H1 (cell line): ENCODE results near the gene PPP2R3A. TPM values are rescaled to one million over a fixed set of nuclear protein-coding genes. Genes with fewer than 3 reads are reported as not detected.

Experiments
- CTCF ChIA-PET: fragments of 300-600 bp; sonication (Branson Sonifier 250); formaldehyde crosslinking; loops from one replicate; lab custom pipeline; 2021; ENCODE audit not compliant: partially characterized antibody; lab: Charles Lee
- POLR2A ChIA-PET: fragments of 300-600 bp; sonication (Branson Sonifier 250); formaldehyde crosslinking; loops from one replicate; lab custom pipeline; 2021; ENCODE audit warnings: inconsistent platforms; ENCODE audit not compliant: partially characterized antibody; lab: Charles Lee
- DNase-seq, 2 experiments: peaks; one replicate each; pipeline versions ENCODE4 v3.0.0 to v3.0.0-alpha.2; 2010 to 2022; ENCODE audit warnings: low spot score in 2 of 2, low read depth in 1 of 2, mixed read lengths in 1 of 2
- FAIRE-seq: peaks from 2 replicates; lab custom pipeline; 2011; peaks lifted over from hg19 to GRCh38; lab: Jason Lieb, UNC
- H2AFZ ChIP-seq: 2 replicates; pipeline ENCODE4 v1.8.1; 2012; ENCODE audit warnings: low read length, inconsistent platforms
- H2AK5ac ChIP-seq: 2 replicates; pipeline ENCODE4 v1.6.1; 2013; ENCODE audit warnings: low read depth, low read length
- H2BK120ac ChIP-seq: replicated peaks from 2 replicates; pipeline ENCODE3; 2013; ENCODE audit warnings: low read depth, low read length, inconsistent platforms
- H2BK12ac ChIP-seq: 2 replicates; pipeline ENCODE4 v1.6.1; 2013; ENCODE audit warnings: low read depth, low read length
- H2BK15ac ChIP-seq: 2 replicates; pipeline ENCODE4 v1.6.1; 2013; ENCODE audit warnings: low read length
- H2BK20ac ChIP-seq: 2 replicates; pipeline ENCODE4 v1.6.1; 2013; ENCODE audit warnings: low read length
- H2BK5ac ChIP-seq: 2 replicates; pipeline ENCODE4 v1.6.1; 2013; ENCODE audit warnings: low read depth, low read length
- H3K14ac ChIP-seq: 2 replicates; pipeline ENCODE4 v1.6.1; 2013; ENCODE audit warnings: inconsistent platforms; ENCODE audit not compliant: insufficient read length
- H3K18ac ChIP-seq: 2 replicates; pipeline ENCODE4 v1.6.1; 2013; ENCODE audit warnings: low read length; ENCODE audit errors: extremely low read depth
- H3K23ac ChIP-seq: 2 replicates; pipeline ENCODE4 v1.6.1; 2013; ENCODE audit warnings: inconsistent platforms; ENCODE audit not compliant: insufficient read length
- H3K23me2 ChIP-seq: 2 replicates; pipeline ENCODE4 v1.6.1; 2013; ENCODE audit warnings: low read depth, low read length
- H3K27ac ChIP-seq: 2 replicates; pipeline ENCODE4 v1.6.1; 2011; ENCODE audit warnings: low read depth, low read length, inconsistent platforms
- H3K27me3 ChIP-seq, 4 experiments: replicated peaks in 1 of 4; 1 replicate in 1 of 4; 2 replicates in 3 of 4; pipeline versions ENCODE4 v1.6.1 to v1.8.1; 2011 to 2013; ENCODE audit warnings: low read length in 3 of 4, mild to moderate bottlenecking in 3 of 4, inconsistent platforms in 2 of 4, mixed read lengths in 2 of 4, moderate library complexity in 1 of 4; ENCODE audit not compliant: control insufficient read depth in 3 of 4, insufficient read depth in 3 of 4; ENCODE audit errors: extremely low read depth in 1 of 4
- H3K36me3 ChIP-seq, 4 experiments: 2 replicates each; pipeline versions ENCODE4 v1.6.1 to v1.8.1; 2011 to 2013; ENCODE audit warnings: mild to moderate bottlenecking in 4 of 4, low read length in 3 of 4, moderate library complexity in 2 of 4, control low read depth in 1 of 4, inconsistent platforms in 1 of 4; ENCODE audit not compliant: insufficient read depth in 4 of 4, control insufficient read depth in 2 of 4
- H3K4ac ChIP-seq: replicated peaks from 2 replicates; pipeline ENCODE3; 2013; ENCODE audit warnings: low read length, low read depth, mixed read lengths, inconsistent platforms; ENCODE audit not compliant: insufficient read length
- H3K4me1 ChIP-seq, 4 experiments: replicated peaks in 1 of 4; 1 replicate in 1 of 4; 2 replicates in 3 of 4; pipeline versions ENCODE4 v1.6.1 to v1.8.1; 2011 to 2013; ENCODE audit warnings: low read length in 3 of 4, inconsistent platforms in 2 of 4, mixed read lengths in 1 of 4; ENCODE audit not compliant: insufficient read depth in 4 of 4, control insufficient read depth in 3 of 4
- H3K4me2 ChIP-seq, 2 experiments: 2 replicates each; pipeline versions ENCODE4 v1.6.1 to v1.8.1; 2011 to 2013; ENCODE audit warnings: low read depth in 2 of 2, low read length in 2 of 2, control low read depth in 1 of 2, inconsistent platforms in 1 of 2, mild to moderate bottlenecking in 1 of 2; ENCODE audit not compliant: insufficient read depth in 1 of 2
- H3K4me3 ChIP-seq, 4 experiments: fragments of 200-600, 300-600 bp in 1 of 4; sonication (generic), shearing (Covaris generic), sonication (Bioruptor Twin) in 1 of 4; 2 replicates each; pipeline versions ENCODE4 v1.5.1 to v1.8.1; 2011 to 2016; ENCODE audit warnings: low read length in 4 of 4, low read depth in 3 of 4, control low read depth in 2 of 4, inconsistent platforms in 2 of 4, mild to moderate bottlenecking in 2 of 4, mixed read lengths in 1 of 4, moderate library complexity in 1 of 4; ENCODE audit not compliant: insufficient read depth in 2 of 4; ENCODE audit errors: extremely low read depth in 1 of 4
- H3K56ac ChIP-seq: replicated peaks from 2 replicates; pipeline ENCODE3; 2013; ENCODE audit warnings: low read depth, mild to moderate bottlenecking, mixed read lengths, low read length, inconsistent platforms; ENCODE audit not compliant: insufficient read length
- H3K79me1 ChIP-seq: 2 replicates; pipeline ENCODE4 v1.6.1; 2013; ENCODE audit warnings: low read depth, low read length, control low read depth
- H3K79me2 ChIP-seq, 2 experiments: 2 replicates each; pipeline versions ENCODE4 v1.6.1 to v1.8.1; 2012 to 2013; ENCODE audit warnings: low read length in 2 of 2, mild to moderate bottlenecking in 2 of 2, inconsistent platforms in 1 of 2; ENCODE audit not compliant: insufficient read depth in 2 of 2, control insufficient read depth in 1 of 2
- H3K9ac ChIP-seq, 4 experiments: replicated peaks in 1 of 4; 1 replicate in 1 of 4; 2 replicates in 3 of 4; pipeline versions ENCODE4 v1.6.1 to v1.8.1; 2011 to 2013; ENCODE audit warnings: low read depth in 3 of 4, low read length in 3 of 4, control low read depth in 2 of 4, mild to moderate bottlenecking in 2 of 4, moderate library complexity in 2 of 4, inconsistent platforms in 1 of 4; ENCODE audit errors: extremely low read depth in 1 of 4
- H3K9me3 ChIP-seq, 2 experiments: 2 replicates each; pipeline versions ENCODE4 v1.6.1 to v1.8.1; 2012 to 2013; ENCODE audit warnings: mild to moderate bottlenecking in 2 of 2, moderate library complexity in 2 of 2, control low read depth in 1 of 2, inconsistent platforms in 1 of 2, low read depth in 1 of 2, low read length in 1 of 2, mixed read lengths in 1 of 2; ENCODE audit not compliant: insufficient read depth in 2 of 2
- H4K20me1 ChIP-seq, 2 experiments: replicated peaks in 1 of 2; 2 replicates each; pipeline versions ENCODE3 to v1.8.1; 2011 to 2013; ENCODE audit warnings: inconsistent platforms in 2 of 2, low read length in 2 of 2, mild to moderate bottlenecking in 1 of 2; ENCODE audit not compliant: insufficient read depth in 2 of 2, control insufficient read depth in 1 of 2
- H4K5ac ChIP-seq: 2 replicates; pipeline ENCODE4 v1.6.1; 2013; ENCODE audit warnings: low read length, low read depth, mixed read lengths, inconsistent platforms; ENCODE audit not compliant: insufficient read length
- H4K8ac ChIP-seq: 2 replicates; pipeline ENCODE4 v1.8.0; 2013; ENCODE audit warnings: mild to moderate bottlenecking, moderate library complexity, low read length, inconsistent platforms; ENCODE audit not compliant: insufficient read depth; ENCODE audit errors: extremely low read depth
- H4K91ac ChIP-seq: replicated peaks from 2 replicates; pipeline ENCODE3; 2013; ENCODE audit warnings: low read length, mixed read lengths, inconsistent platforms; ENCODE audit not compliant: insufficient read length
- WGBS, 2 experiments: shearing (Covaris generic) in 1 of 2; methylation state at CpG; one replicate each; pipeline versions ENCODE4 v1.1.6 to v1.1.7; 2013 to 2015; ENCODE audit warnings: low lambda C conversion rate in 2 of 2, mixed read lengths in 2 of 2, inconsistent platforms in 1 of 2, low coverage in 1 of 2, missing lambda C conversion rate in 1 of 2; ENCODE audit not compliant: insufficient replicate concordance in 2 of 2, insufficient coverage in 1 of 2, insufficient read length in 1 of 2; ENCODE audit errors: extremely low coverage in 1 of 2, missing lambda C conversion rate in 1 of 2; 5-methylcytosine and 5-hydroxymethylcytosine counted together
- polyA plus RNA-seq, 7 experiments: library from polyadenylated mRNA; depleted of rRNA in 3 of 7; stranded (reverse) in 5 of 7; unstranded in 2 of 7; fragments of >200 nt in 5 of 7; fragments of 200-250 nt in 2 of 7; gene quantifications; 1 replicate in 5 of 7; 2 replicates in 1 of 7; 4 replicates in 1 of 7; pipeline versions ENCODE4 v1.2.1 to v1.2.3, GENCODE V29; 2011 to 2013; ENCODE audit warnings: missing spikeins in 2 of 7, mixed read lengths in 2 of 7
- total RNA-seq: library from RNA; stranded (reverse); fragmentation: NEBNext Ultra II Directional; extraction: Animal tissue kit (Norgen Biotek cat#: 25700); gene quantifications from 2 replicates; pipeline ENCODE4 v1.2.1, GENCODE V29; 2021

Gene PPP2R3A
- total and polyA plus RNA-seq, 2 of the 8 experiments (the other 6 are each of a cell fraction or from before 2014, with no cell fraction given) = 4.1 to 15.2 TPM

DNA sequence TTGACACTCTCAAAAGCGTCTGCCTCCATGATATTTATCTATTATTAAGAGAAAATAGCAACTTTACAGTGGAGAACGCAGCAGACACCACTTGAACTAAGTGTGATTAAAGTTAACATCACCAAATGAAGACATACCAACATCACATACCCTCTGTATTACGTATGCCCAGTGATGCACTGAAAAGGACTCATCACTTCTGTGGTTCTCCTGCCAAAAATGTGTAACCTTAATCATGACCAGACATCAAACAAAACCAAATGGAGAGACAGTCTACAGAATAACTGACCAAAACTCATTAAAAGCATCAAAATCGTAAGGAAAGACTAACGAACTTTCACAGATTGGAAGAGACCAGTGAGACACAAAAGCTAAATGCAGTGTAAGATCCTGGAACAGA, 103.2 kb downstream of the PPP2R3A start:
- Histone ChIP-seq H2AFZ (no peak overlapping the region), H3K4me3 (no peak overlapping the region), H4K5ac (no peak overlapping the region), H2BK5ac (no peak overlapping the region), H3K9me3 (no peaks in the 10 kb centered on the region), H2BK20ac (no peak overlapping the region), H3K14ac (no peak overlapping the region), H3K4me2 (no peak overlapping the region), H3K36me3 (peaks cover 0 to 6% (median 0%) of the 10 kb centered on the region in 4 experiments; a peak in 1 of 8 replicates), H2BK120ac (no peak overlapping the region), H2BK12ac (no peak overlapping the region), H3K56ac (no peak overlapping the region), H3K9ac (no peak overlapping the region), H2BK15ac (no peak overlapping the region), H2AK5ac (no peak overlapping the region), H4K91ac (no peak overlapping the region), H3K23ac (no peak overlapping the region), H3K79me1 (no peaks in the 10 kb centered on the region), H3K27ac (no peak overlapping the region), H3K27me3 (no peaks in the 10 kb centered on the region), H4K20me1 (no peaks in the 10 kb centered on the region), H3K4ac (no peak overlapping the region), H4K8ac (no peak overlapping the region), H3K4me1 (no peaks in the 10 kb centered on the region), H3K79me2 (no peaks in the 10 kb centered on the region), H3K18ac (no peak overlapping the region), H3K23me2 (no peaks in the 10 kb centered on the region)
- 87% methylated on average over 5 of the region's 5 CpGs; no CpG with 5 or more reads in 1 of the 2 experiments for WGBS, 2 experiments
- ChIA-PET CTCF (interaction anchor here (0.9 to 1.1 kb wide), 2 partner anchors 26 to 674 kb away, joined by 3 read pairs; no protein-coding TSS in a partner anchor), POLR2A (no interaction called here)
- DNase-seq = no peak
- peak; percentile 52 for FAIRE-seq
